Fibroblast of skin of left biceps (primary cell): ENCODE results near the gene LRIT1.

Source experiments
- DNase-seq, 2 experiments: peaks; one replicate each; pipeline ENCODE4 v3.0.0-alpha.2; 2013; ENCODE audit warnings: low read depth in 2 of 2

Gene LRIT1

GRCh38 chr10:84214612-84215235, 26.6 kb downstream of the LRIT1 start:
- DNase-seq, result no peak

- DNase-seq, result no peak
Observed at GRCh38 chr10:84214046-84214572, 27.2 kb downstream of the LRIT1 start.

GRCh38 chr10:84213076-84213475, 28.3 kb downstream of the LRIT1 start:
- DNase-seq, result no peak

- DNase-seq, result no peak
Observed at GRCh38 chr10:84212014-84212413, 29.3 kb downstream of the LRIT1 start.

GRCh38 chr10:84211566-84211965, 29.8 kb downstream of the LRIT1 start:
- no peak for DNase-seq

GRCh38 chr10:84208023-84208422, 33.3 kb downstream of the LRIT1 start:
- DNase-seq, result no peak

GRCh38 chr10:84205853-84206525, 35.4 kb downstream of the LRIT1 start:
- DNase-seq, result no peak

GRCh38 chr10:84205049-84205852, 36.1 kb downstream of the LRIT1 start:
- no peak for DNase-seq

- no peak for DNase-seq
Observed at GRCh38 chr10:84204610-84205009, 36.7 kb downstream of the LRIT1 start.

GRCh38 chr10:84204122-84204521, 37.2 kb downstream of the LRIT1 start:
- no peak for DNase-seq

GRCh38 chr10:84202349-84202748, 39.0 kb downstream of the LRIT1 start:
- no peak for DNase-seq

- DNase-seq, result no peak
Observed at GRCh38 chr10:84201682-84202081, 39.7 kb downstream of the LRIT1 start.

GRCh38 chr10:84201244-84201606, 40.1 kb downstream of the LRIT1 start:
- DNase-seq, result no peak

GRCh38 chr10:84200537-84201243, 40.7 kb downstream of the LRIT1 start:
- DNase-seq, result no peak

- no peak for DNase-seq
Observed at GRCh38 chr10:84198206-84198915, 43.0 kb downstream of the LRIT1 start.

GRCh38 chr10:84197643-84198042, 43.7 kb downstream of the LRIT1 start:
- DNase-seq, result no peak

- no peak for DNase-seq
Observed at GRCh38 chr10:84196941-84197340, 44.4 kb downstream of the LRIT1 start.

- no peak for DNase-seq
Observed at GRCh38 chr10:84196083-84196482, 45.3 kb downstream of the LRIT1 start.

- no peak for DNase-seq
Observed at GRCh38 chr10:84195044-84195830, 46.1 kb downstream of the LRIT1 start.

GRCh38 chr10:84194424-84195043, 46.8 kb downstream of the LRIT1 start, which contains the start of gene CDHR1:
Gene CDHR1, plus strand, starts transcription at chr10:84194537. Its CDS starts 224 bp downstream, at chr10:84194761.
- DNase-seq, result no peak
